ENCODE results near the gene SRC. TPM values are rescaled to one million over a fixed set of nuclear protein-coding genes. Genes with fewer than 3 reads are reported as not detected.

SRC gene
- total RNA-seq, 4 donors from 2014 or later = 27.5 to 52.2 (median 42.3) TPM

- Histone ChIP-seq H3K9me3 (no peaks in the 10 kb centered on the region), H3K4me1 (peaks cover 9 to 25% (median 18%) of the 10 kb centered on the region in 4 donors), H3K27me3 (no peaks in the 10 kb centered on the region), H3K4me3 (no peak overlapping the region), H3K36me3 (peaks cover 6 to 54% (median 30%) of the 10 kb centered on the region in 4 donors), H3K27ac (replicated peaks in 1 of 4) (no peak overlapping the region)
- 88% methylated on average over 19 of the region's 25 CpGs for WGBS
- DNase-seq (ENCODE audit: extremely low spot score) = no peak
- TF ChIP-seq POLR2AphosphoS5 (IDR thresholded peaks at IDR 0.05) (no peak), EP300 (IDR thresholded peaks at IDR 0.05) (no peak), POLR2A (IDR thresholded peaks at IDR 0.05; ENCODE audit: low read depth) (no peak), CTCF (IDR thresholded peaks at IDR 0.05) (no peak)
- intact Hi-C loops (cut with DNase I) = loop anchor here (2.0 kb wide), 1 partner anchor 141 kb away; the partner anchor contains the start of gene BLCAP
Measured at GRCh38 chr20:37385659-37386504, 39.9 kb downstream of the SRC start.

- Histone ChIP-seq H3K4me1 (peaks cover 9 to 25% (median 18%) of the 10 kb centered on the region in 4 donors), H3K9me3 (no peaks in the 10 kb centered on the region), H3K4me3 (no peak overlapping the region), H3K27ac (replicated peaks in 1 of 4) (no peak overlapping the region), H3K36me3 (peaks cover 6 to 59% (median 34%) of the 10 kb centered on the region in 4 donors), H3K27me3 (no peaks in the 10 kb centered on the region)
- TF ChIP-seq EP300 (IDR thresholded peaks at IDR 0.05) (no peak), POLR2AphosphoS5 (IDR thresholded peaks at IDR 0.05) (no peak), CTCF (IDR thresholded peaks at IDR 0.05) (no peak)
- no peak for DNase-seq (ENCODE audit: extremely low spot score)
- intact Hi-C loops (cut with DNase I) = no loop called here
- 92% methylated on average over 17 of the region's 20 CpGs for WGBS
Measured at GRCh38 chr20:37386505-37387251, 40.7 kb downstream of the SRC start.

- peaks cover 6 to 69% (median 38%) of the 10 kb centered on the region in 4 donors for H3K36me3 ChIP-seq
Measured at GRCh38 chr20:37387519-37388269, 41.8 kb downstream of the SRC start.

More at GRCh38 chr20:37387519-37388269, 41.8 kb downstream of the SRC start:
- intact Hi-C loops (cut with DNase I) = no loop called here
- WGBS = 78% methylated on average over 12 of the region's 13 CpGs
- Histone ChIP-seq H3K4me1 (peaks cover 9 to 27% (median 18%) of the 10 kb centered on the region in 4 donors), H3K27me3 (no peaks in the 10 kb centered on the region), H3K27ac (replicated peaks in 1 of 4) (no peak overlapping the region), H3K9me3 (no peaks in the 10 kb centered on the region), H3K4me3 (no peak overlapping the region)
- no peak for DNase-seq (ENCODE audit: extremely low spot score)
- TF ChIP-seq POLR2AphosphoS5 (IDR thresholded peaks at IDR 0.05) (no peak), POLR2A (IDR thresholded peaks at IDR 0.05; ENCODE audit: low read depth) (no peak), EP300 (IDR thresholded peaks at IDR 0.05) (no peak), CTCF (IDR thresholded peaks at IDR 0.05) (no peak)

Data from esophagus muscularis mucosa (tissue), 4 donors.